ENCODE data around the gene PADI6. TPM values are rescaled to one million over a fixed set of nuclear protein-coding genes. Genes with fewer than 3 reads are reported as not detected.

The PADI6 gene
- total RNA-seq, 1 donor from 2014 or later: not detected

- intact Hi-C loops (cut with micrococcal nuclease): no loop called here
Measured at GRCh38 chr1:17404034-17404684, 32.2 kb downstream of the PADI6 start.

DNA sequence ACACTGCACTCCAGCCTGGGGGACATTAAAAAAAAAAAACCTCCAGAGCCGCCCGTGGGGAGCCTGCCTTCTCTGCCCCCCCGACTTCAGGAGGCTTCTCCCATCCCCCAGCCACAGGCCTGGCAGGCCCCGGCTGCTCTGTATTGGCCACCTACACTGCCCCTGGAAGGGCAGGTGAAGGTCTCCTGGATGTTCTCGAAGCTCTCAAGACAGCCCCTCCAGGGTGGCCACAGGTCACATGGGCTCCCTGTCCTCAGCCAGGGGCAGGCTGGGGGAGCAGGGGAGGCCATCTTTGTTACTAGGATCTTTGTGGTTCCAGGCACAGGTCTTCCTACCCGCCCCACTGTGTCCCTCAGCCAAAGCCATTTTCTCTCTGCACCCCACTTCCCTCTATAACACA, 32.8 kb downstream of the PADI6 start:
- intact Hi-C loops (cut with micrococcal nuclease): no loop called here

DNA sequence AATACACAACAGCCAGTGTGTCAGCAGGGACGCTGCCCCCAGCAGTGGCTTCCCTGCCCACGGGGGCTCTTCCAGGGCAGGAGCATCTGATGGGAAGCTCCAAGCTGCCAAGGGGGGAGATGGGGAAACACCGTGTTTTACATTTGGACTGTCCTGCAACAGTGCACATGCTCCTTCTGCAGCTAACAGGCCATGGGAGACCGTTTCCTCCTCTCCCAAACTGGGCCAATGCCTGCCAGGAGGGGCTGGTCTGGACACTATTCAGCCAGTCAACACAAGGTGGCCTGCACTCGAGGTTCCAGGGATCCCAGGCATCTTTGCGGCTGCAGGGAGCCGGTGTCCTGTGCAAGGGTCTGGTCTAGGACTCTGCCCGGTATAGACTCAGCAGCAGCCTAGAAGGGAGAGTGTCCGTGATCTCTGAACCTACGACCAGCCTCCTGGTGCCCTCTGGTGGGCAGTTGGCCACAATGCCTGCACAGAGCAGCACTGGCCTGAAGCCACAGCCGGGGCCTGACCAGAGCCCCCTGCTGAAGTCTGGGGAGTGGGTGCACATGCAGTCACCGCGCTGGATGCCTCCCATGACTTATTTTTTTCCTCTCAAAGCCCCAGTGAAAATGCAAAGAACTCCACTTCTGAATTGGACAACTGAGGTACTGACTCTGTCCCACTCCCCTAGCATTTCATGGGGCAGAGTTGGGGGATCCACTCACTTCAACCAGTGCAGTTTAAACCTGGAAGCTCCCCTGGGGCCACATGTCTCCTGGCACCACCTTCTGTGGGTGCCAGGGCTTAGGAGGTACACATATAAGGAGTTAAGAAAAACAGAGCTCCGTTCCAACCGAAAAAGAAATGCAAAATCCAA, 34.1 kb downstream of the PADI6 start:
- intact Hi-C loops (cut with micrococcal nuclease): loop anchor here (2.0 kb wide), 1 partner anchor 281 kb away; no protein-coding TSS in a partner anchor

- intact Hi-C loops (cut with micrococcal nuclease): loop anchor here (2.0 kb wide), 1 partner anchor 282 kb away; no protein-coding TSS in a partner anchor
Measured at GRCh38 chr1:17406760-17407475, 34.9 kb downstream of the PADI6 start.

GRCh38 chr1:17407786-17408514, 36.0 kb downstream of the PADI6 start:
- intact Hi-C loops (cut with micrococcal nuclease): loop anchor here (2.0 kb wide), 1 partner anchor 283 kb away; no protein-coding TSS in a partner anchor

- intact Hi-C loops (cut with micrococcal nuclease): no loop called here
Measured at GRCh38 chr1:17409391-17409811, 37.4 kb downstream of the PADI6 start.

GRCh38 chr1:17412093-17412870, 40.3 kb downstream of the PADI6 start:
- intact Hi-C loops (cut with micrococcal nuclease): no loop called here

DNA sequence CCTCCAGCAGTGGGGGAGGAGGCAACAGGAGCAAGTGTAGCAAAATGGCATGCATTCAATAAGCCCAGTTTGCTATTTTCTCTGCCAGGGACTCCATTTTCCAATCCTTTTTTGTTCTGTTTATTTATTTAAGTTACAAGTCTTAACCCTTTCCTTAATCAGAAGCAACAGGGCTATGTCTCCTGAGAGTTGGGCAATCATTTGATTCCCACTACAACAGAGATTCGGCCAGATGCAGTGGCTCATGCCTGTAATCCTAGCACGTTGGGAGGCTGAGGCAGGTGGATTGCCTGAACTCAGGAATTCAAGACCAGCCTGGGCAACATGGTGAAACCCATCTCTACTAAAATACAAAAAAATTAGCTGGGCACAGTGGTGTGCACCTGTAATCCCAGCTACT, 42.0 kb downstream of the PADI6 start:
- intact Hi-C loops (cut with micrococcal nuclease): no loop called here

GRCh38 chr1:17416389-17416788, 44.4 kb downstream of the PADI6 start:
- intact Hi-C loops (cut with micrococcal nuclease): no loop called here

DNA sequence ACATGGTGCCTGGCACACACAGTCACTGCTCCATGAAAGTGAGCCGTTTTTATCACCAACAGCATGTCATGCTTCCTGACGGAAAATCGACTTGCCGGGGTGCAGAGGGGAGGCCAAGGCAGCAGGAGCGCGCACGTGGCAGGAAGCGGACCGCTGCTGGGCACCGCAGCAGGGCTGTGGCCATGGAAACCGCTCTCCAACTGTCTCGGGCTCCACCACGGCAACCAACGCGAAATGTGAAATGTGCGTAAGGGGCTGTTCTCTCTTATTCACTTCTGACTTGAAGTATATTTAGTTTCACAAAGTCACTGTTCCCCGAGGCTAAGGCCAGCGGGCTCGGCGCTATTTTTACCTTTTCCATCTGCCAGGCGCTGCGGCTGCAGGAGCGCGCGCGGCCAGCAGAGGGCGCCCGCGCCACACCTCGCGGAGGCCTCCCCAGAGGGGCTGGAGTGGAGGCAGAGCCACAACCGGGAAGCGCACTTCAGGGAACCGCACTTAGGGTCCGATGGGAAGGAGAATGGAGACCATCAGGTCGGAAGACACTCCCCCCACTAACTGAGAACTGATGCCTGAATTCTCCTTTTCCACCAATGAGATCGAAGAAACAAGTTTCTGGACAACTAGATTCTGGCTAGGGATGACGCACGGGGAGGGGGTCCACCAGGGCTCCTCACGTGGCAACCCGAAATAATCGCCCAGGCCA, 47.8 kb downstream of the PADI6 start:
- intact Hi-C loops (cut with micrococcal nuclease): loop anchor here (2.0 to 5.0 kb wide), 3 partner anchors 17 to 187 kb away; no protein-coding TSS in a partner anchor

DNA sequence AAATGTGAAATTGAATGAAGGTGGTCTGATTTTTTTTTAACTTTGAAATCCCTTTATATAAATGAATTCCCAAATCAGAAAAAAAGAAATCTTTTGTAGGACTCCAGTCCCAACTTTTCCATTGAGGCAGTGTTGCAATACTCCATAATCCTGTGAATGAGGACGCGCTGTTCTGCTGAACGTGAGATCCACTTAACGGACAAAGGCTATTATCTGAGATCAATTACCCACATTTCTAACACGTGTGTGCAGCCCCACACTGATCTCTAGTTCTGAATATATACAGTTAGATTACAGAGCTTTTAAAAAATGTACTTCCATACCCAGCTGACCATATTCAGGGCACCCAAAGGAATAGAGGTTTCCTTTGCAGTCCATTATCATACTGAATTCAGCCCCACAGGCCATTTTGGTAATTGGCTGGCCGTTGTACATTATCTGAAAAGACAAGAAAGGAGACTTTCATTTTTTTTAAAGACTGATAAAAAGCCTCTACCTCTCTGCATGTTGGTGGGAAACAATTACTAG, 48.5 kb downstream of the PADI6 start:
- intact Hi-C loops (cut with micrococcal nuclease): loop anchor here (2.0 to 5.0 kb wide), 2 partner anchors 16 to 72 kb away; no protein-coding TSS in a partner anchor

GRCh38 chr1:17422461-17422860, 50.5 kb downstream of the PADI6 start:
- intact Hi-C loops (cut with micrococcal nuclease): loop anchor here (5.0 kb wide), 1 partner anchor 70 kb away; no protein-coding TSS in a partner anchor

DNA sequence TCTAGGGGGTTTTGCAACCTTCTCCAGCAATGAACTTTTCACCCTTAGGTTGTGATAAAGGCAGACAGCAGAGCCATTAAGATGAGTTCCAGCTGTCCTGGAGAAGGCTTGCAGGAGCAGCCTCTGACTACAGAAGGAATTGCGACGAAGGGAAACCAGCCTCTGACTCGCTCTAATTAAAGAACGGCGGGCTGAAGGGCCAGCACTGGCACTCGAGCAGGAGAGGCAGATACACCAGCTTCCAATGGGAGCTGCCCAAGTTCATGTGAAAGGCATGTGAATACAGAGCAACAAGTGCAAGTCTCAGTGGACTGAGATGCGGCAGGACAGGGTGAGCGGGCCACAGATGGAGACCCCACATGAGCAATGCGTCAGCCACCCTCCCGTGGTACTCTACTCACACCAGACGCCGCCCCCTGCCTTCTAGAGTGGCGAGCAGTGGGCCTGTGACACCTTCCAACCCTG, 51.8 kb downstream of the PADI6 start:
- intact Hi-C loops (cut with micrococcal nuclease): loop anchor here (5.0 kb wide), 1 partner anchor 68 kb away; no protein-coding TSS in a partner anchor

DNA sequence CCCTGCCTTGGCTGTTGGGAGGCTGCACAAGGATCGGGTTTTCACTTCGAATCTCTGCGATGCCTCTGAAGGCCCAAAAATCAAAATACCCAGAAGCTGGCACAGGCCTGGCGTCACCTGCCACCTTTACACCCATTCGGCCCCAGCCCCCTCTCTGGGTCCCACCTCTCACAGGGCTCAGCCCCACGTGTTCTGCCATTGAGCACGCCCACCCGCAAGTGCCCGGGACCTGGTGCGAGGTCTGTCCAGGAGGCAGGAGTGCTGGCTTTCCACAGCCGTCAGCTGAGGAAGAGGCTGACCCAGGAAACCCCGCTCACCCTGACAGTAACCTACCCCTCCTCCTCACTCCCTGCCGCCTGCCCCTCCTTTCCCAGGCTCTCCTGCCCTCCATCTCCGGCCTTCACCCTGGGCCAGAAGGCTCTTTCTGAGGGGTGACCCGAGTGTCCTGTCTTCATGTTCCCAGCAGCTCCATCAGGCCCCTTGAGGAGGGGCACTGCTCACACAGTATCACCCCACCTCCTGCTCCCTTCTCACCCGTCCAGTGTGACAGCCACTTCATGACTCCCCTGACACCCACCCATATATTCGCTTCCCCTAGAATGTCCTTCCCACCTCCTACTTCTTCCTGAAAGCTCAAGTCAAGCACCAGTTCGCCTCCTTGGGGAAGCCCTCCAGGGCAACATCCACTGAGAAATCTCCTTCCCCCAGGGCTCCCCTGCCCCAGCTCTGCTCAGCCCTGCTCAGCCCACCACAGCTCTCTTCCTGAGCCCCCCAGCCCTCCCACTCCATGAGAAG, 54.0 kb downstream of the PADI6 start:
- intact Hi-C loops (cut with micrococcal nuclease): no loop called here

GRCh38 chr1:17427696-17428660, 56.0 kb downstream of the PADI6 start:
- intact Hi-C loops (cut with micrococcal nuclease): no loop called here

DNA sequence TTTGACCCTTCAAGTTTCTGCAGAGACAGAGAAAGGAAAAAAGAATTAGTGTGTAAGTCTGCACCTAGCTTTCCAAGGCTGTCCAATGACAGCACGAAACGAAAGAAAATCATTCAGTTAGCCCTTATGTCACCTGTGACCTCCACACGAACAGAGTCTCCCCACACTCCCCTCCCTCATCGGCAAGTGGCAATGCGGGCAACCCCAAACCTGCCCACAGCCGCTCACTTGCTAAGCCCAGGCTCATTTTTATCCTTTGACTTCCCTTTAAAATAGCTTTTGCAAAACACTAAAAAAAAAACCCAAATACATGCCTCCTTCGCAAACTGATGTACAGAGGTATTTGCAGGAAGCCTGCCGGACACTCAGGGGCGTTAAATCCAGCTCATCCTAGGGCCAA, 57.2 kb downstream of the PADI6 start:
- intact Hi-C loops (cut with micrococcal nuclease): no loop called here

DNA sequence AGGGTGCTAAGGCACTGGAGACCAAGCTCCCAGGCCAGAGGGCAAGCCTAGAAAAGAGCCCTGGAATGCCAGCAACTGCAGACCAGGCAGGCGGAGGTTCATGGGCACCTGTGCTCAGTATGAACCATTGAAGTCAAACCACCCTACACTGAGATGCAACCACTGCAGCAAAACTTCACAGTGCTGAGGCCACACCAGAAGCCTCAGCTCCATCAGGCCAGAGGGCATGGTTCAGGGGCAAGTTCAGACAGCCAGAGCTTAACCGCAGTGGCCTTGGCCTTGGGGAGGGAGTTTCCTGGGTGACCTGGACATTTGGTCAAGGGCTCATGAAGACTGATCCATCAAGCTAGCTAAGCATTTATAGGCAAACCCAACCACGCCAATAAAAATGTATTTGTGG, 60.4 kb downstream of the PADI6 start:
- intact Hi-C loops (cut with micrococcal nuclease): no loop called here
